NCI-H2029 (cell line): ENCODE measurements around the gene FOXO1.
"Not testable (repeated sequence)": the region's sequence is repeated elsewhere in the genome, so short reads cannot be mapped to it uniquely, and the experiment has no call there.

Experiments
- DNase-seq: peaks from one replicate; lab custom pipeline; 2025; lab: John Stamatoyannopoulos, UW

Gene FOXO1

DNA sequence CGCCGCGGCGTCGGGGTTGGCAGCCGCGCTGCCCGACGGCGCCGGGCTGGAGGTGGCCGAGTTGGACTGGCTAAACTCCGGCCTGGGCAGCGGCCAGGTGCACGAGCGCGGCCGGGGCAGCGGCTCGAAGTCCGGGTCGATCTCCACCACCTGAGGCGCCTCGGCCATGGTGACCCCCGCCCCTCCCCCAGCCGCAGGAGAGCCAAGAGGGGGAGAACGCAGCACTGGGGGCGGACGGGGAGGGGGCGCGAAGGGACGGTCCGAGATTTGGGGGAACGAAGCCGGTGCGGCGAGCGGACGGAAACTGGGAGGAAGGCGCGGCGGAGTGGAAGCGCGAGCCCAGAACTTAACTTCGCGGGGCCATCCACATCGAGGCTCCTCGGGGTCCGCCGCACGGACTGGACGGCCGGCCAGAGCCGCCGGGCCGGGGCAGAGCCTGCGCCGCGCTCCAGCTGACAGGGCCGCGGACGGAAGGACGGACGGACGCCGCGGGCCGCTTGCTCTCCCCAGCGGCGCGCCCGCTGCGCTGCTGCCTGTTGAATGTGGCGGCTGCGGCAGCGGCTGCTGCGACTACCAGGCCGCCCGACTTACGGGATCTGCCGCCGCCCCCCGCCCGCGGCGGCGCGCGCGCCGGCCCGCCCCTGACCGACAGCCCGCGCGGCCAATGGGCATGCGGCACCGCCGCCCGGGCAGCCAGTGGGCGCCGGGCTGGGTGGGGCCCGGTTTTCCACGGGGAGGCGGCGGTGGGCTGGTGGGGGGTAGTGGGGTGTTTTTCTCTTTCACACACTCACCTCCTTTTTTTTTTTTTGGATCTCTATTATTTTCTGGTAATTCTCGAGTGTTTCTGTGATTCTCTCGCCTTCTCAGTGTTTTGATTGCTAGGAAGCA is at the start of gene FOXO1:
Gene FOXO1 (minus strand): TSS at position 597 of the 888 bp plus-strand sequence. CDS start 429 bp downstream, at position 168.
- DNase-seq, result peak; percentile 49

DNA sequence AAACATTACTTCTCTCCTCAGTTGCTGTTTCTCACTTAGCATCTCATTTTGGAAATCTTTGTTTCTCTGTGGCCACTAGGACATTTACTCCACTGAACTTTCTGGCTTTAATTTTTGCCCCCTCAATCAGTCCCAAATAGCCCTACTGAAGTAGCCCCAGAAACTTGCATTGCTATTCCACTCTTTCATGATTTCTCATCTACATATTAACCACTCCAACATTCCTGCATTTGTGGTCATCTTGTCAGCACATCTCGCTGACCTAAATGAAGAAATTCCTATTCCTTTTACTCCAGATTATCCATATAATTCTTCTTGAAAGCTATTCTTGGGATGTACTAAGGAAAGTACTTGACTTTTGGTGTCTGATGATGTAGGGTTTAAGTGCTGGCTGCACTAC is 48.0 kb upstream of the FOXO1 start:
- DNase-seq, result not testable (repeated sequence)

GRCh38 chr13:40706439-40706838 is 40.0 kb upstream of the FOXO1 start:
- no peak for DNase-seq

- DNase-seq, result no peak
These were observed 31.3 kb upstream of the FOXO1 start for GRCh38 chr13:40697711-40698110.

GRCh38 chr13:40694426-40694825 is 28.0 kb upstream of the FOXO1 start:
- DNase-seq, result no peak

DNA sequence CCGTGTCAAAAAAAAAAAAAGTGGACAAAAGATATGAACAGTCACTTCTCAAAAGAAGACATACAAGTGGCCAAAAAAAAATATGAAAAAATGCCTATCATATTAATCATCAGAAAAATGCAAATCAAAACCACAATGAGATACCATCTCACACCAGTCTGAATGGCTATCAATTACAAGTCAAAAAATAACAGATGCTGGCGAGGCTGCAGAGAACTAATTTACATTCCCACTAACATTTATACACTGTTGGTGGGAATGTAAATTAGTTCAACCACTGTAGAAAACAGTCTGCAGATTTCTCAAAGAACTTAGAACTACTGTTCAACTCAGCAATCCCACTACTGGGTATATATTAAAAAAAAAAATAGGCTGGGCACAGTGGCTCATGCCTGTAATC is 26.5 kb upstream of the FOXO1 start:
- DNase-seq, result no peak

DNA sequence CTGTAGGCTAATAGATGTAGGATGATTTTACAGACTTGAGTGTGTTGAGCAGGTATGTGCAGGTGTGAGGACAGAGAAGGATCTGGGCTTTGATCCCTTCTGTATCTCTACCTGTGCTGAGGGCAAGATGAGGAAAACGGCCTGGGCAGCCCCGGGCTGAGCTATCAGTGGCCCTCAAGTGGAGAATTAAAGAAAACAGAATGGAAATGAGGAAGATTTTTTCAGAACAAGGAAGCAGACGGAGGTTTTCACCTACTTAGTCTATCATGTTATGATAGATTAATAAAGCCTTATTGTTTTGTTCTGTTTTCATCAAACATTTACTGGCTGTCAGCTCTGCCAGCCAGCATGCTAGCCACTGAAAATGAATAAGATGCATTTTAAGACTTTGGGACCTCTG is 22.3 kb upstream of the FOXO1 start:
- no peak for DNase-seq

DNA sequence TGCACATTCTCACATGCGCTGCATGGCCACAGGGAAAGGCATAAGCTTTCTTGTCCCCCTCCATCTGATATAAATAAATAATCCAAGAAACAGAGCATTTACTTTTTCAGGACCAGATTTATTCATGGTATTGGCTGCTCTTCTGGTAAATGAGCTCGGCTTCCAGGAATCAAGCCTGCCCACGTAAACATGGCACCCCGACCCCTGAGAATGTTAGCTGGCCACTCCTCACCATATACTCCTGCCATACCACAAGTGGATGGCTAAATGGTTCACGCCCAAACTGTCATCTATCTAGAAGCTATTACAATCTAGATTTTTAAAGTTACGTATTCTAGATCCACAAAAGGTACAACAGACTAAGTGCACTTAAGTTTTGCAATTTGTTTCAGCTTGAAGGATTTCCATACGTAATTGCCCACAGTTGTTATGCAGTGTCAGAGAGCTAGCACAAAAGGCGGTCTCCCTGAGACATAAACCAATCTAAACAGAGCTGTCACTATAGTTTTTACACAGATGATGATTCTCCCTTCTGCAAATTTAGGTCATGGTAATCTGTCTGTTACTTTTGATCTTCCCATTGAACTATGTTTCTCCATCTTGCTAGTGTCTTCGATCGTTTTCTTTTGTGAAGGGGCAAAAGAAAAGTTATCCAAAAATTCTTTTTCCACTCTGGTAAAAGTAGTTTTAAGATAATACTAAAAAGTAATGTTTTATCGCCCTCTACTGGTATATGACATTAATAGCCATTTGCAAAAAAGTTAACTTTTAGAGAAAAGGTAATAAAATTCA is 16.2 kb upstream of the FOXO1 start:
- DNase-seq, result peak; percentile 13

GRCh38 chr13:40681341-40682146 is 15.1 kb upstream of the FOXO1 start:
- DNase-seq, result no peak

GRCh38 chr13:40680659-40681323 is 14.3 kb upstream of the FOXO1 start:
- no peak for DNase-seq

DNA sequence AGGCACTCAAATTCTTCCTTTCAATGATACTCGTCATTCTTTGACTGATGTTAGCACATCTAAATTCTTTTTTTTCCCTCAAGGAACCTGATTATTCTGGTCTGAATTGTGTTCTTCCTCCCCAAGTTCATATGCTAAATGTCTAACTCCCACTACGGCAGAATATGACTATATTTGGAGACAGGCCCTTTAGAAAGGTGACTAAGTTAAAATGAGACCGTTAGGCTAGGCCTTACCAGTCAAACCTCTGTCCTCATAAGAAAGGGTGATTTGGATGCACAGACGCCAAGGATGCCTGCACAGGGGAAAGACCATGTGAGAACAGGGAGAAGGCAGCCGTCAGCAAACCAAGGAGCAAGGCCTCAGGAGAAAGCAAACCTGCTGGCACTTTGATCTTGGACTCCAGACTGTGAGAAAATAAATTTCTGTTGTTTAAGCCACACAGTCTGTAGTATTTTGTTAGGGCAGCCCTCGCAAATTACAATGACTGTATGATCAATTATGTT is 13.1 kb upstream of the FOXO1 start:
- no peak for DNase-seq

- DNase-seq, result no peak
These were observed 10.6 kb upstream of the FOXO1 start for GRCh38 chr13:40677064-40677463.

DNA sequence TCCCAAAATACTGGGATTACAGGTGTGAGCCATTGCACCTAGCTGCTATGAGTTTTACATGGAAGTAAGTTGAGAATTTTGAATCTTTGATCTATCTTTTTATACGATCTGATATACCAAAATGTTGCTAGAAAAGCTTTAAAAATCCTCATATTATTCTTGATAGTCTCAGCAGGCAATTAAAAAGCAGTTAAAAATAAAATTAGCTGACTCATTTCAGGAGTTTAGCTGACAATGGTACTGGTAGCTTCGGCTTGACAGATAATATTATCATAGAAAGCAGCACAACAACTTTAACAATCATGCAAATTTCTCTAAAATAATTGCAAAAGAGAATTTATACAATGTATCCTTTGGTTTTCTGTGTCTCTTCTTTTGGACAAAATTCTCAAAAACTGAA is 9.6 kb upstream of the FOXO1 start:
- DNase-seq, result no peak

GRCh38 chr13:40673414-40673813 is 7.0 kb upstream of the FOXO1 start:
- no peak for DNase-seq

DNA sequence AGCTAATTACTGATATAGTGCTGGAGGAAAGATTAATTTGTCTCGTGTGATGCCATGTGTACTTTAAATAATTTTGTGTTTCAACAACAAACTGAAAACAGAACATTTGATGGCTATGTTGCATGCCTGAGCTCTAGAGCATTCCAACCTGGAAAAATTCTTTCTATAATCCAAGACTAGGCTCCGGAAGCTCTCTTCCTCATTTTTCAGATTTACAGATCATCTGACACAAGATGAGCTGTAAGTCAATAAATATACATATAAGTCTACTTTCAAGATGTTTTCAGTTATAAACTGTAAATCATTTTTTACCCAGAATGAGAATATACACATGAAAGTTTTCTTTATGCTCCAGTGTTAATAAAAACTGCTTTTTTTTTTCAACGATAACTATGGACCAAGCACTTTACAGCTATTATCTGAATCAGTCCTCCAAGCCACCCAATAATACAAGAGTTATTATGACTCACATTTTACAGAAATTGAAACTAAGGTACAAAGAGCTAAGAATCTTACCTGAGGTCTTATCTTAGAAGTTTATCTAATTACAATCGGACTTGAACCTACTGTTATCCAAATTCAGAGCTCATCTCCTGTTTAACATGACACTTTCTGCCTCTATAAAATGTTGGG is 6.4 kb upstream of the FOXO1 start:
- no peak for DNase-seq

GRCh38 chr13:40671956-40672764 is 5.7 kb upstream of the FOXO1 start:
- peak; percentile 45 for DNase-seq

- no peak for DNase-seq
These were observed 3.9 kb upstream of the FOXO1 start for GRCh38 chr13:40670307-40670706.

- DNase-seq, result no peak
These were observed 1.9 kb upstream of the FOXO1 start for GRCh38 chr13:40668335-40668734.

DNA sequence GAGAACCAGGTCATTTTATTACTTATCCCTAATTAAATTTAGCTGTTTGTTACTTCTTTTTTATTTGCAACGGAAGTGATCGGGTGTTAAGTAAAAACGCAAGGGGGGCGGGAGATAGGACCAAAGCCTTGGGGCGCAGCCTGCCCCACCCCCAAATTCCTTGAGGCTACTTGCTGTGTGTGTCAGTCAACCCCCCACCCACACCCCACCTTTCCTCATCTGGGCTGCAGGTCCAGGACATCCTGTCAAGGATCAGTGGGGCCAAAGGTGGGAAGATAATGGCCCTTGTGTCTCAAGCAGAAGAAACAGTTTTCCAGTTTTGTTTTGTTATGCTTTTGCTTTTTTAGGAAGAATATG is 1.2 kb upstream of the FOXO1 start:
- no peak for DNase-seq

DNA sequence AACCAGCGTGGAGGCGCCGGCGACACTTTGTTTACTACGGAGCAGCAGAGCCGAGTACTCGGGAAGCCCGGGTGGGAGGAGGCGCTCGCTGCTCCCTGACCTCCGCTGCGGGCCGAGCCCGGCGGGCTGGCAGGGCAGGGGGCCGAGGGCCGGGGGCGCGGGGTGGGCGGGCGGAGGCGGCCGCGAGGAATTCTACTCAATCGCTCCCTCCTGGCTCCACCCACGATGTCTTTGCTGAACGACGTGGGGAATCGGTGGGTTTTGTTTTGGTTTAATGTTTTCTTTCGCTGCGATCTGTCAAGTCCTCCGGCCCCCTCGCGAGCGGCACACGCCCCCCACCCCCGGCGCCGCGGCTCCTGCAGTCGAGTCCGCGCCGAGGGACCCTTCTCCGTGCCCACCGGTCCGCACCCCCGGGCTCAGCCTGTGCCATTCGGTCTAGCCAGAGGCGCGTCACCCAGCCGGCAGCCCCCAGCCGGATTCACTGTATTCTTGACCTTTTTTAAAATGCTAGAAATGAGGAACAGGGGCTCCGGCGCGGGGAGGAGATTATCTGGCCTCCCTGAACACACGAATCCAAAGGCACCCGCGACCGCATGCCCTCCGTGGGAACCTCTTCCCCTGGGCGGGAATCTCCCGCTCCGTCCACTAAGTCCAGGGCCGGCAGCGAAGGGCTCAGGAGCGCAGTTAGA is 636 bp upstream of the FOXO1 start:
- no peak for DNase-seq
